ENCODE measurements around the gene NUP37. TPM values are rescaled to one million over a fixed set of nuclear protein-coding genes. Genes with fewer than 3 reads are reported as not detected.
"Not testable (repeated sequence)": the region's sequence is repeated elsewhere in the genome, so short reads cannot be mapped to it uniquely, and the experiment has no call there.

Gene NUP37
- total and polyA plus RNA-seq, 4 donors, result 11.9 to 27.2 (median 15.1) TPM

DNA sequence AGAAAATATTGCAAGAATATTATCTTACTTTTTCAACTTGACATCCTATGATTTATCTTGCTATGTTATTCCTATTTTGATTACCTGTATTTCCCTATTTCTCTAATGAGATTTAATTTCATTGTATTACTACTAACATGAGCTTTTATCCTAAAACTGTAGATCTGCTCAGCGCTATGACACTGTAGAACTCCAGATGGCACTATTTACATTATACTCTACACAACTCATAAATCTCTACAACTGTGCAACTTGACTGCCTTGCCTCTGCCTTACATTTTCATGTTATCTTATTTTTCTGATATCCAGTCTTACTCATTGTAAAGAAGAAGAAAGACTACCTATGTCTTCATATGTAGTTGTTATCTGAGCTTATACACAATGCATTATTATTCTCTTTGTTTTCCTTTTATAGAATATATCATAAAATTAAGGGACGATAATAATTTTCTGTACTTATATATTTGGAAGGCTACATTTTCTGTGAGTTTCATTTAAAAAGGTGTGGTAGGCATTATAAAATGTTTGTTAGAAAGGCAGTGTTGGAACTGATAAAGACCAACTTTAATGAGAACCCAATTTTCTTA, 24.1 kb downstream of the NUP37 start:
- H3K4me1 ChIP-seq (ENCODE audit: control insufficient read depth, insufficient read depth, low read length), result no peaks in the 10 kb centered on the region
- DNase-seq (ENCODE audit: low read depth in 4 of 6, low spot score in 6 of 6), result peak in 2 of 6 donors; percentile 57 to 80
- WGBS (ENCODE audit: insufficient coverage), result 60% methylated on average over 1 of the region's 2 CpGs
- H3K36me3 ChIP-seq (ENCODE audit: control insufficient read depth, insufficient read depth, low read length), result peaks cover 4% of the 10 kb centered on the region
- H3K27ac ChIP-seq (ENCODE audit: low read depth, low read length), result no peak overlapping the region
- H3K27me3 ChIP-seq (ENCODE audit: control insufficient read depth, insufficient read depth, low read length), result no peaks in the 10 kb centered on the region
- no peaks in the 10 kb centered on the region for H3K9me3 ChIP-seq (ENCODE audit: control insufficient read depth, insufficient read depth, low read length)
- H3K4me3 ChIP-seq (ENCODE audit: low read depth, low read length), result no peak overlapping the region

- no peak for DNase-seq (ENCODE audit: low read depth in 4 of 6, low spot score in 6 of 6)
- Histone ChIP-seq H3K9me3 (ENCODE audit: control insufficient read depth, insufficient read depth, low read length) (no peaks in the 10 kb centered on the region), H3K27me3 (ENCODE audit: control insufficient read depth, insufficient read depth, low read length) (no peaks in the 10 kb centered on the region), H3K36me3 (ENCODE audit: control insufficient read depth, insufficient read depth, low read length) (peaks cover 6% of the 10 kb centered on the region), H3K27ac (ENCODE audit: low read depth, low read length) (no peak overlapping the region), H3K4me3 (ENCODE audit: low read depth, low read length) (no peak overlapping the region), H3K4me1 (ENCODE audit: control insufficient read depth, insufficient read depth, low read length) (no peaks in the 10 kb centered on the region)
These were observed 26.6 kb downstream of the NUP37 start for GRCh38 chr12:102093319-102093718.

DNA sequence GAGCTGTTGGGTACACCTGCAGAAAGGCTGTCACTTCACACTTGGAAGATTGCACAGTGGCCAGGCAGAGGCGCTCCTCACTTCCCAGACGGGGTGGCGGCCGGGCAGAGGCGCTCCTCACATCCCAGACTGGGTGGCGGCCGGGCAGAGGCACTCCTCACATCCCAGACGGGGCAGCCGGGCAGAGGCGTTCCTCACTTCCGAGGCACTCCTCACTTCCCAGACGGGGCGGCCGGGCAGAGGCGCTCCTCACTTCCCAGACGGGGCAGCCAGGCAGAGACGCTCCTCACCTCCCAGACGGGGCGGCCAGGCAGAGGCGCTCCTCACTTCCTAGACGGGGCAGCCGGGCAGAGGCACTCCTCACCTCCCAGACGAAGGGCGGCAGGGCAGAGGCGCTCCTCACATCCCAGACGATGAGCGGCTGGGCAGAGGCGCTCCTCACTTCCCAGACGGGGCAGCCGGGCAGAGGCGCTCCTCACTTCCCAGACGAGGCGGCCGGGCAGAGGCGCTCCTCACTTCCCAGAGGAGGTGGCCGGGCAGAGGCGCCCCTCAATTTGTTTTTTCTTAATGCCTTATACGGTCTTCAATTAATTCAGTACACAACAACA, 30.6 kb downstream of the NUP37 start:
- H3K36me3 ChIP-seq (ENCODE audit: control insufficient read depth, insufficient read depth, low read length); H3K9me3 ChIP-seq (ENCODE audit: control insufficient read depth, insufficient read depth, low read length); H3K27ac ChIP-seq (ENCODE audit: low read depth, low read length); H3K4me3 ChIP-seq (ENCODE audit: low read depth, low read length); H3K27me3 ChIP-seq (ENCODE audit: control insufficient read depth, insufficient read depth, low read length); DNase-seq (ENCODE audit: low read depth in 4 of 6, low spot score in 6 of 6); H3K4me1 ChIP-seq (ENCODE audit: control insufficient read depth, insufficient read depth, low read length): not testable (repeated sequence)
- WGBS (ENCODE audit: insufficient coverage), result over 99% methylated on average over 35 of the region's 38 CpGs

- Histone ChIP-seq H3K9me3 (ENCODE audit: control insufficient read depth, insufficient read depth, low read length) (no peaks in the 10 kb centered on the region), H3K27me3 (ENCODE audit: control insufficient read depth, insufficient read depth, low read length) (no peaks in the 10 kb centered on the region), H3K4me1 (ENCODE audit: control insufficient read depth, insufficient read depth, low read length) (no peaks in the 10 kb centered on the region), H3K36me3 (ENCODE audit: control insufficient read depth, insufficient read depth, low read length) (peaks cover 2% of the 10 kb centered on the region), H3K4me3 (ENCODE audit: low read depth, low read length) (no peak overlapping the region), H3K27ac (ENCODE audit: low read depth, low read length) (no peak overlapping the region)
- 100% methylated on average over 2 of the region's 4 CpGs for WGBS (ENCODE audit: insufficient coverage)
- no peak for DNase-seq (ENCODE audit: low read depth in 4 of 6, low spot score in 6 of 6)
These were observed 39.1 kb downstream of the NUP37 start for GRCh38 chr12:102080842-102081241.

DNA sequence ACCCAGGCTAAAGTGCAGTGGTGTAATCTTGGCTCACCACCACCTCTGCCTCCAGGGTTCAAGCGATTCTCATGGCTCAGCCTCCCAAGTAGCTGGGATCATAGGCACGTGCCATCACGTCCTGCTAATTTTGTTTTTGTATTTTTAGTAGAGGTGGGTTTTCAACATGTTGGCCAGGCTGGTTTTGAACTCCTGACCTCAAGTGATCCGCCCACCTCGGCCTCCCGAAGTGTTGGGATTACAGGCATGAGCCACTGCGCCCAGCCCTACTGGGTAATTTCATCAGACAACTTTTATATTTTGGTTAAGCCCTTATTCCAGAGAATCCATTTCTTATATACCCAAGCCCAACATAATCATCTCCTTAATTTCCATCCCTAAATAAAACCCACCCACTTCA, 47.8 kb downstream of the NUP37 start:
- 100% methylated on average over 2 of the region's 7 CpGs for WGBS (ENCODE audit: insufficient coverage)
- not testable (repeated sequence) for H3K4me1 ChIP-seq (ENCODE audit: control insufficient read depth, insufficient read depth, low read length); H3K9me3 ChIP-seq (ENCODE audit: control insufficient read depth, insufficient read depth, low read length); H3K36me3 ChIP-seq (ENCODE audit: control insufficient read depth, insufficient read depth, low read length); H3K4me3 ChIP-seq (ENCODE audit: low read depth, low read length); H3K27ac ChIP-seq (ENCODE audit: low read depth, low read length); DNase-seq (ENCODE audit: low read depth in 4 of 6, low spot score in 6 of 6); H3K27me3 ChIP-seq (ENCODE audit: control insufficient read depth, insufficient read depth, low read length)

GRCh38 chr12:102069707-102070106, 50.2 kb downstream of the NUP37 start:
- DNase-seq (ENCODE audit: low read depth in 4 of 6, low spot score in 6 of 6), result no peak
- H3K27ac ChIP-seq (ENCODE audit: low read depth, low read length), result no peak overlapping the region
- no CpG with 5 or more reads among the region's 3 CpGs for WGBS (ENCODE audit: insufficient coverage)
- no peak overlapping the region for H3K4me3 ChIP-seq (ENCODE audit: low read depth, low read length)
- H3K36me3 ChIP-seq (ENCODE audit: control insufficient read depth, insufficient read depth, low read length), result no peaks in the 10 kb centered on the region
- no peaks in the 10 kb centered on the region for H3K4me1 ChIP-seq (ENCODE audit: control insufficient read depth, insufficient read depth, low read length)
- H3K27me3 ChIP-seq (ENCODE audit: control insufficient read depth, insufficient read depth, low read length), result no peaks in the 10 kb centered on the region
- H3K9me3 ChIP-seq (ENCODE audit: control insufficient read depth, insufficient read depth, low read length), result no peaks in the 10 kb centered on the region

DNA sequence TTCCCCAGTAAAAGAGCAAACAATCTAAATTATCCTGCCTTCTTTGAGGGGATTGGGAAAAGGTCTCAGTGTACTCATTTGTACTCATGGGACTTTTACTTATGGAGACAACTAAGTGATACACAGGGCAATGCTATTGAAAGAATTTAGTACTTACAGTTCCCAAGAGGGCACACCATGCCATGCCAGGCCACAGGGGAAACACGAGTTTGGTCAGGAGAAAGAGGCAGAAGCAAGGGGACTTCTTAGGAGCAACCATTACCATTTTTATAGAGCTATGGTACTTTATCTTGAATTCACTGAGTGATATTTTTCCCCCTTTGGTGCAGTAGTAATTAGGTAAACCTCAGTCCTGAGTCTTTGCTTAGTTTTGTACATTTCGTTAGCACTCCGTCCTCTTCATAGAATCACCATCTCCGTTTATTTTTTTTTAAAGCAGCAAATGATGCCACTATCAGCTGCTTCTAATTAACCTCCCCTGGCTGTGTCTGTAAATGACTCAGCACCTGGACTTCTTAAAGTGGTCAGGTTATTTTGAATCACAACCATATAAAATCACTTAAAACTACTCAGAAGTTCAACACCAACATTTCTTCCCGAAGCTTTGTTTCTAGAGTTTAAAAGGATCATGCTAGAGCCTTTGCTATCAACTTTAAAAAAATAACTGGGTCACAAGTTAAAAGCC, 52.2 kb downstream of the NUP37 start:
- Histone ChIP-seq H3K4me1 (ENCODE audit: control insufficient read depth, insufficient read depth, low read length) (no peaks in the 10 kb centered on the region), H3K27ac (ENCODE audit: low read depth, low read length) (no peak overlapping the region), H3K4me3 (ENCODE audit: low read depth, low read length) (no peak overlapping the region), H3K9me3 (ENCODE audit: control insufficient read depth, insufficient read depth, low read length) (no peaks in the 10 kb centered on the region), H3K27me3 (ENCODE audit: control insufficient read depth, insufficient read depth, low read length) (no peaks in the 10 kb centered on the region), H3K36me3 (ENCODE audit: control insufficient read depth, insufficient read depth, low read length) (no peaks in the 10 kb centered on the region)
- DNase-seq (ENCODE audit: low read depth in 4 of 6, low spot score in 6 of 6), result no peak
- WGBS (ENCODE audit: insufficient coverage), result 81% methylated on average over 3 of the region's 5 CpGs

DNA sequence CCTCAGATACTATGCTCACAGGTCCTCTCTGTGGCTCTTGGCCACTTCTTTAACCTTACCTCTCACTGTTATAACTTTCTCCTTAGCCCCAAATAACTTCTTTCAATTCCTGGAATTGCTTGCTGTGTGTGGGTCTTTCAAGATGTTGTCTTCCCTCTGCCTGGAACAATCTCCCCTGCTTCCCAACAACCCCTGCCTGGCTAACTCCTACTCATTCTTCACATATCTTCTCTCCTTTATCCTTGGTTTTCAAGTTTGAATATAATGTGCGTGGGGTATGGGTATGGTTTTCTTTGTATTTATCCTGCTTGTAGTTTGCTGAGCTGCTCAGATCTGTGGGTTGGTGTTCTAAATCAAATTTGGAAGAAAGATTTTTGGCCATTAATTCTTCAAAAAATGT, 55.4 kb downstream of the NUP37 start:
- Histone ChIP-seq H3K36me3 (ENCODE audit: control insufficient read depth, insufficient read depth, low read length) (no peaks in the 10 kb centered on the region), H3K9me3 (ENCODE audit: control insufficient read depth, insufficient read depth, low read length) (no peaks in the 10 kb centered on the region), H3K27me3 (ENCODE audit: control insufficient read depth, insufficient read depth, low read length) (no peaks in the 10 kb centered on the region), H3K4me3 (ENCODE audit: low read depth, low read length) (no peak overlapping the region), H3K4me1 (ENCODE audit: control insufficient read depth, insufficient read depth, low read length) (no peaks in the 10 kb centered on the region), H3K27ac (ENCODE audit: low read depth, low read length) (no peak overlapping the region)
- no peak for DNase-seq (ENCODE audit: low read depth in 4 of 6, low spot score in 6 of 6)
- 100% methylated on average over 1 of the region's 1 CpG for WGBS (ENCODE audit: insufficient coverage)

DNA sequence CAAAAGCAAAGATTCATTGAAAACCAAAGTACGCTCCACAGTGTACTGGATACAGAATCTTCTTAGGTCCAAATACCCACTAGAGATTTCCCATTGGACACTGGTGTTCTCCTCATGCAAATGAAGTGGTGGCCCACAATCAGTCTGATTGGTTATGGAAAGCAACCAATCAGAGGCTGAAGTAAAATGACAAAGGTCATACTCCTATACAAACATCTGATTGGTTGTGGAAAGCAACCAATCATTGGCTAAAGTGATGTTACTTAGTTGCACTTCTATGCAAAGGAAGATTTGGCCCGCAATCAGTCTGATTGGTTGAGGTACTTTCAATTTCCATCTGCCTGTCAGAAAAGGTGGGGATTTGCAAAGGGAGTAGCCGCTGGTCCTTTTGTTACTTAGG, 56.8 kb downstream of the NUP37 start:
- no peaks in the 10 kb centered on the region for H3K4me1 ChIP-seq (ENCODE audit: control insufficient read depth, insufficient read depth, low read length)
- H3K36me3 ChIP-seq (ENCODE audit: control insufficient read depth, insufficient read depth, low read length), result no peaks in the 10 kb centered on the region
- peak in 1 of 6 donors; percentile 5 for DNase-seq (ENCODE audit: low read depth in 4 of 6, low spot score in 6 of 6)
- no peak overlapping the region for H3K27ac ChIP-seq (ENCODE audit: low read depth, low read length)
- no peaks in the 10 kb centered on the region for H3K9me3 ChIP-seq (ENCODE audit: control insufficient read depth, insufficient read depth, low read length)
- 100% methylated on average over 2 of the region's 3 CpGs for WGBS (ENCODE audit: insufficient coverage)
- no peaks in the 10 kb centered on the region for H3K27me3 ChIP-seq (ENCODE audit: control insufficient read depth, insufficient read depth, low read length)
- no peak overlapping the region for H3K4me3 ChIP-seq (ENCODE audit: low read depth, low read length)

- WGBS (ENCODE audit: insufficient coverage), result 97% methylated on average over 4 of the region's 11 CpGs
- no peaks in the 10 kb centered on the region for H3K36me3 ChIP-seq (ENCODE audit: control insufficient read depth, insufficient read depth, low read length)
- H3K4me1 ChIP-seq (ENCODE audit: control insufficient read depth, insufficient read depth, low read length), result no peaks in the 10 kb centered on the region
- H3K4me3 ChIP-seq (ENCODE audit: low read depth, low read length), result peak overlapping the region; percentile 93
- DNase-seq (ENCODE audit: low read depth in 4 of 6, low spot score in 6 of 6), result no peak
- H3K9me3 ChIP-seq (ENCODE audit: control insufficient read depth, insufficient read depth, low read length), result no peaks in the 10 kb centered on the region
- H3K27me3 ChIP-seq (ENCODE audit: control insufficient read depth, insufficient read depth, low read length), result no peaks in the 10 kb centered on the region
- H3K27ac ChIP-seq (ENCODE audit: low read depth, low read length), result no peak overlapping the region
These were observed 57.5 kb downstream of the NUP37 start for GRCh38 chr12:102062419-102062806.
